H1 (cell line): ENCODE measurements around the gene LCE5A. TPM values are rescaled to one million over a fixed set of nuclear protein-coding genes. Genes with fewer than 3 reads are reported as not detected.

ENCODE experiments used
- CTCF ChIA-PET: fragments of 300-600 bp; sonication (Branson Sonifier 250); formaldehyde crosslinking; loops from one replicate; lab custom pipeline; 2021; ENCODE audit not compliant: partially characterized antibody; lab: Charles Lee
- POLR2A ChIA-PET: fragments of 300-600 bp; sonication (Branson Sonifier 250); formaldehyde crosslinking; loops from one replicate; lab custom pipeline; 2021; ENCODE audit warnings: inconsistent platforms; ENCODE audit not compliant: partially characterized antibody; lab: Charles Lee
- DNase-seq, 2 experiments: peaks; one replicate each; pipeline versions ENCODE4 v3.0.0 to v3.0.0-alpha.2; 2010 to 2022; ENCODE audit warnings: low spot score in 2 of 2, low read depth in 1 of 2, mixed read lengths in 1 of 2
- FAIRE-seq: peaks from 2 replicates; lab custom pipeline; 2011; peaks lifted over from hg19 to GRCh38; lab: Jason Lieb, UNC
- H2AFZ ChIP-seq: 2 replicates; pipeline ENCODE4 v1.8.1; 2012; ENCODE audit warnings: low read length, inconsistent platforms
- H2AK5ac ChIP-seq: 2 replicates; pipeline ENCODE4 v1.6.1; 2013; ENCODE audit warnings: low read depth, low read length
- H2BK120ac ChIP-seq: replicated peaks from 2 replicates; pipeline ENCODE3; 2013; ENCODE audit warnings: low read depth, low read length, inconsistent platforms
- H2BK12ac ChIP-seq: 2 replicates; pipeline ENCODE4 v1.6.1; 2013; ENCODE audit warnings: low read depth, low read length
- H2BK15ac ChIP-seq: 2 replicates; pipeline ENCODE4 v1.6.1; 2013; ENCODE audit warnings: low read length
- H2BK20ac ChIP-seq: 2 replicates; pipeline ENCODE4 v1.6.1; 2013; ENCODE audit warnings: low read length
- H2BK5ac ChIP-seq: 2 replicates; pipeline ENCODE4 v1.6.1; 2013; ENCODE audit warnings: low read depth, low read length
- H3K14ac ChIP-seq: 2 replicates; pipeline ENCODE4 v1.6.1; 2013; ENCODE audit warnings: inconsistent platforms; ENCODE audit not compliant: insufficient read length
- H3K18ac ChIP-seq: 2 replicates; pipeline ENCODE4 v1.6.1; 2013; ENCODE audit warnings: low read length; ENCODE audit errors: extremely low read depth
- H3K23ac ChIP-seq: 2 replicates; pipeline ENCODE4 v1.6.1; 2013; ENCODE audit warnings: inconsistent platforms; ENCODE audit not compliant: insufficient read length
- H3K23me2 ChIP-seq: 2 replicates; pipeline ENCODE4 v1.6.1; 2013; ENCODE audit warnings: low read depth, low read length
- H3K27ac ChIP-seq: 2 replicates; pipeline ENCODE4 v1.6.1; 2011; ENCODE audit warnings: low read depth, low read length, inconsistent platforms
- H3K27me3 ChIP-seq, 4 experiments: replicated peaks in 1 of 4; 1 replicate in 1 of 4; 2 replicates in 3 of 4; pipeline versions ENCODE4 v1.6.1 to v1.8.1; 2011 to 2013; ENCODE audit warnings: low read length in 3 of 4, mild to moderate bottlenecking in 3 of 4, inconsistent platforms in 2 of 4, mixed read lengths in 2 of 4, moderate library complexity in 1 of 4; ENCODE audit not compliant: control insufficient read depth in 3 of 4, insufficient read depth in 3 of 4; ENCODE audit errors: extremely low read depth in 1 of 4
- H3K36me3 ChIP-seq, 4 experiments: 2 replicates each; pipeline versions ENCODE4 v1.6.1 to v1.8.1; 2011 to 2013; ENCODE audit warnings: mild to moderate bottlenecking in 4 of 4, low read length in 3 of 4, moderate library complexity in 2 of 4, control low read depth in 1 of 4, inconsistent platforms in 1 of 4; ENCODE audit not compliant: insufficient read depth in 4 of 4, control insufficient read depth in 2 of 4
- H3K4ac ChIP-seq: replicated peaks from 2 replicates; pipeline ENCODE3; 2013; ENCODE audit warnings: low read length, low read depth, mixed read lengths, inconsistent platforms; ENCODE audit not compliant: insufficient read length
- H3K4me1 ChIP-seq, 4 experiments: replicated peaks in 1 of 4; 1 replicate in 1 of 4; 2 replicates in 3 of 4; pipeline versions ENCODE4 v1.6.1 to v1.8.1; 2011 to 2013; ENCODE audit warnings: low read length in 3 of 4, inconsistent platforms in 2 of 4, mixed read lengths in 1 of 4; ENCODE audit not compliant: insufficient read depth in 4 of 4, control insufficient read depth in 3 of 4
- H3K4me2 ChIP-seq, 2 experiments: 2 replicates each; pipeline versions ENCODE4 v1.6.1 to v1.8.1; 2011 to 2013; ENCODE audit warnings: low read depth in 2 of 2, low read length in 2 of 2, control low read depth in 1 of 2, inconsistent platforms in 1 of 2, mild to moderate bottlenecking in 1 of 2; ENCODE audit not compliant: insufficient read depth in 1 of 2
- H3K4me3 ChIP-seq, 4 experiments: fragments of 200-600, 300-600 bp in 1 of 4; sonication (generic), shearing (Covaris generic), sonication (Bioruptor Twin) in 1 of 4; 2 replicates each; pipeline versions ENCODE4 v1.5.1 to v1.8.1; 2011 to 2016; ENCODE audit warnings: low read length in 4 of 4, low read depth in 3 of 4, control low read depth in 2 of 4, inconsistent platforms in 2 of 4, mild to moderate bottlenecking in 2 of 4, mixed read lengths in 1 of 4, moderate library complexity in 1 of 4; ENCODE audit not compliant: insufficient read depth in 2 of 4; ENCODE audit errors: extremely low read depth in 1 of 4
- H3K56ac ChIP-seq: replicated peaks from 2 replicates; pipeline ENCODE3; 2013; ENCODE audit warnings: low read depth, mild to moderate bottlenecking, mixed read lengths, low read length, inconsistent platforms; ENCODE audit not compliant: insufficient read length
- H3K79me1 ChIP-seq: 2 replicates; pipeline ENCODE4 v1.6.1; 2013; ENCODE audit warnings: low read depth, low read length, control low read depth
- H3K79me2 ChIP-seq, 2 experiments: 2 replicates each; pipeline versions ENCODE4 v1.6.1 to v1.8.1; 2012 to 2013; ENCODE audit warnings: low read length in 2 of 2, mild to moderate bottlenecking in 2 of 2, inconsistent platforms in 1 of 2; ENCODE audit not compliant: insufficient read depth in 2 of 2, control insufficient read depth in 1 of 2
- H3K9ac ChIP-seq, 4 experiments: replicated peaks in 1 of 4; 1 replicate in 1 of 4; 2 replicates in 3 of 4; pipeline versions ENCODE4 v1.6.1 to v1.8.1; 2011 to 2013; ENCODE audit warnings: low read depth in 3 of 4, low read length in 3 of 4, control low read depth in 2 of 4, mild to moderate bottlenecking in 2 of 4, moderate library complexity in 2 of 4, inconsistent platforms in 1 of 4; ENCODE audit errors: extremely low read depth in 1 of 4
- H3K9me3 ChIP-seq, 2 experiments: 2 replicates each; pipeline versions ENCODE4 v1.6.1 to v1.8.1; 2012 to 2013; ENCODE audit warnings: mild to moderate bottlenecking in 2 of 2, moderate library complexity in 2 of 2, control low read depth in 1 of 2, inconsistent platforms in 1 of 2, low read depth in 1 of 2, low read length in 1 of 2, mixed read lengths in 1 of 2; ENCODE audit not compliant: insufficient read depth in 2 of 2
- H4K20me1 ChIP-seq, 2 experiments: replicated peaks in 1 of 2; 2 replicates each; pipeline versions ENCODE3 to v1.8.1; 2011 to 2013; ENCODE audit warnings: inconsistent platforms in 2 of 2, low read length in 2 of 2, mild to moderate bottlenecking in 1 of 2; ENCODE audit not compliant: insufficient read depth in 2 of 2, control insufficient read depth in 1 of 2
- H4K5ac ChIP-seq: 2 replicates; pipeline ENCODE4 v1.6.1; 2013; ENCODE audit warnings: low read length, low read depth, mixed read lengths, inconsistent platforms; ENCODE audit not compliant: insufficient read length
- H4K8ac ChIP-seq: 2 replicates; pipeline ENCODE4 v1.8.0; 2013; ENCODE audit warnings: mild to moderate bottlenecking, moderate library complexity, low read length, inconsistent platforms; ENCODE audit not compliant: insufficient read depth; ENCODE audit errors: extremely low read depth
- H4K91ac ChIP-seq: replicated peaks from 2 replicates; pipeline ENCODE3; 2013; ENCODE audit warnings: low read length, mixed read lengths, inconsistent platforms; ENCODE audit not compliant: insufficient read length
- CEBPB ChIP-seq: IDR thresholded peaks from 2 replicates; pipeline ENCODE4 v1.6.1; 2012; ENCODE audit warnings: low read depth, low read length
- JUN ChIP-seq: IDR thresholded peaks from 2 replicates; pipeline ENCODE4 v1.6.1; 2011; ENCODE audit warnings: low read depth, mild to moderate bottlenecking, improper control_type of control experiment, low read length
- KDM5A ChIP-seq: fragments of 200-600 bp; IDR thresholded peaks from 2 replicates; pipeline ENCODE4 v1.7.1; 2012; ENCODE audit warnings: mild to moderate bottlenecking, low read length, inconsistent platforms, mixed read lengths
- NRF1 ChIP-seq: IDR thresholded peaks from 2 replicates; pipeline ENCODE4 v1.6.1; 2011; ENCODE audit warnings: mild to moderate bottlenecking, low read depth, low read length, improper control_type of control experiment
- RAD21 ChIP-seq, 2 experiments: IDR thresholded peaks in 1 of 2; conservative IDR thresholded peaks in 1 of 2; 2 replicates each; pipeline ENCODE4 v1.6.1; 2011; ENCODE audit warnings: low read depth in 2 of 2, low read length in 2 of 2, improper control_type of control experiment in 1 of 2, inconsistent platforms in 1 of 2, mild to moderate bottlenecking in 1 of 2, moderate library complexity in 1 of 2
- SIX5 ChIP-seq: IDR thresholded peaks from 2 replicates; pipeline ENCODE4 v1.6.1; 2011; ENCODE audit warnings: mild to moderate bottlenecking, low read depth, low read length
- TBP ChIP-seq: IDR thresholded peaks from 2 replicates; pipeline ENCODE4 v1.6.1; 2011; ENCODE audit warnings: low read depth, low read length, improper control_type of control experiment
- YY1 ChIP-seq: IDR thresholded peaks from 2 replicates; pipeline ENCODE4 v1.6.1; 2011; ENCODE audit warnings: low read depth, mild to moderate bottlenecking, low read length
- WGBS, 2 experiments: shearing (Covaris generic) in 1 of 2; methylation state at CpG; one replicate each; pipeline versions ENCODE4 v1.1.6 to v1.1.7; 2013 to 2015; ENCODE audit warnings: low lambda C conversion rate in 2 of 2, mixed read lengths in 2 of 2, inconsistent platforms in 1 of 2, low coverage in 1 of 2, missing lambda C conversion rate in 1 of 2; ENCODE audit not compliant: insufficient replicate concordance in 2 of 2, insufficient coverage in 1 of 2, insufficient read length in 1 of 2; ENCODE audit errors: extremely low coverage in 1 of 2, missing lambda C conversion rate in 1 of 2; 5-methylcytosine and 5-hydroxymethylcytosine counted together
- polyA plus RNA-seq, 7 experiments: library from polyadenylated mRNA; depleted of rRNA in 3 of 7; stranded (reverse) in 5 of 7; unstranded in 2 of 7; fragments of >200 nt in 5 of 7; fragments of 200-250 nt in 2 of 7; gene quantifications; 1 replicate in 5 of 7; 2 replicates in 1 of 7; 4 replicates in 1 of 7; pipeline versions ENCODE4 v1.2.1 to v1.2.3, GENCODE V29; 2011 to 2013; ENCODE audit warnings: missing spikeins in 2 of 7, mixed read lengths in 2 of 7
- total RNA-seq: library from RNA; stranded (reverse); fragmentation: NEBNext Ultra II Directional; extraction: Animal tissue kit (Norgen Biotek cat#: 25700); gene quantifications from 2 replicates; pipeline ENCODE4 v1.2.1, GENCODE V29; 2021

LCE5A gene
- total and polyA plus RNA-seq, 2 of the 8 experiments (the other 6 are each of a cell fraction or from before 2014, with no cell fraction given): not detected

GRCh38 chr1:152505083-152505482, 5.5 kb upstream of the LCE5A start:
- no peak overlapping the region for H3K4me3 ChIP-seq
- no peaks in the 10 kb centered on the region for H3K4me1 ChIP-seq
- no peak overlapping the region for H2AFZ ChIP-seq
- no peak overlapping the region for H3K4ac ChIP-seq
- no peaks in the 10 kb centered on the region for H4K20me1 ChIP-seq
- H3K56ac ChIP-seq: no peak overlapping the region
- no peaks in the 10 kb centered on the region for H3K27me3 ChIP-seq
- H3K79me2 ChIP-seq: no peaks in the 10 kb centered on the region
- H3K4me2 ChIP-seq: no peak overlapping the region
- TF ChIP-seq JUN (no peak), NRF1 (no peak), CEBPB (no peak), YY1 (no peak), TBP (no peak), RAD21 (IDR thresholded peaks at IDR 0.05 in 1 of 2, conservative IDR thresholded peaks at IDR 0.05 in 1 of 2; ENCODE audit: low read depth in 2 of 2, low read length in 2 of 2) (no peak), SIX5 (no peak), KDM5A (no peak)
- no peaks in the 10 kb centered on the region for H3K36me3 ChIP-seq
- no peak overlapping the region for H3K14ac ChIP-seq
- H3K23ac ChIP-seq: no peak overlapping the region
- H3K9me3 ChIP-seq: peaks cover 76 to 93% of the 10 kb centered on the region in 2 experiments
- no peak overlapping the region for H2BK120ac ChIP-seq
- DNase-seq: no peak
- H2AK5ac ChIP-seq: no peak overlapping the region
- H4K5ac ChIP-seq: no peak overlapping the region
- H4K91ac ChIP-seq: no peak overlapping the region
- POLR2A ChIA-PET: no interaction called here
- H2BK15ac ChIP-seq: no peak overlapping the region
- no peak overlapping the region for H4K8ac ChIP-seq
- H2BK20ac ChIP-seq: no peak overlapping the region
- 78% methylated on average over 2 of the region's 2 CpGs; no CpG with 5 or more reads in 1 of the 2 experiments for WGBS, 2 experiments
- H2BK5ac ChIP-seq: no peak overlapping the region
- no peaks in the 10 kb centered on the region for H3K23me2 ChIP-seq
- H3K79me1 ChIP-seq: no peaks in the 10 kb centered on the region
- no peak for FAIRE-seq
- no peak overlapping the region for H2BK12ac ChIP-seq
- CTCF ChIA-PET: interaction anchor here (1.1 to 1.3 kb wide), 2 partner anchors 9 to 46 kb away, joined by 3 to 4 read pairs; no protein-coding TSS in a partner anchor
- H3K9ac ChIP-seq: no peak overlapping the region
- no peak overlapping the region for H3K27ac ChIP-seq
- H3K18ac ChIP-seq: no peak overlapping the region
